T-helper 17 cell (primary cell): ENCODE measurements around the gene PCDHA13. TPM values are rescaled to one million over a fixed set of nuclear protein-coding genes. Genes with fewer than 3 reads are reported as not detected.

ENCODE experiments used
- ATAC-seq: fragments of 150-1000 bp; cut with Tn5 transposase; 2 replicates; pipeline ENCODE4 v1.10.0; 2021; ENCODE audit warnings: mild to moderate bottlenecking, moderate library complexity
- DNase-seq, 3 donors: peaks; one replicate each; pipeline versions ENCODE4 v3.0.0 to v3.0.0-alpha.2; 2020 to 2021
- H3K9me3 ChIP-seq: one replicate; pipeline ENCODE4 v1.7.0; 2013; ENCODE audit warnings: low read length, mild to moderate bottlenecking; ENCODE audit not compliant: control insufficient read depth, poor library complexity, severe bottlenecking
- H3K27ac Mint-ChIP-seq: one replicate; pipeline ENCODE4 v1.8.0; 2022; ENCODE audit warnings: mild to moderate bottlenecking, moderate library complexity, mixed read lengths
- H3K27me3 Mint-ChIP-seq: one replicate; pipeline ENCODE4 v1.8.0; 2022; ENCODE audit warnings: mixed read lengths
- H3K36me3 Mint-ChIP-seq: one replicate; pipeline ENCODE4 v1.8.0; 2022; ENCODE audit warnings: low read depth, mixed read lengths
- H3K4me1 Mint-ChIP-seq: one replicate; pipeline ENCODE4 v1.8.0; 2022; ENCODE audit warnings: mild to moderate bottlenecking, mixed read lengths
- H3K4me3 Mint-ChIP-seq: one replicate; pipeline ENCODE4 v1.8.0; 2022; ENCODE audit warnings: mild to moderate bottlenecking, moderate library complexity, mixed read lengths
- total RNA-seq, 4 donors: library from RNA in 2 of 4; stranded (reverse) in 2 of 4; gene quantifications; one replicate each; pipeline ENCODE4 v1.2.3 and lab custom pipeline; 2022 to 2026

Gene PCDHA13
- total RNA-seq, 2 donors from 2014 or later: not detected

- Mint-ChIP-seq H3K36me3 (no peaks in the 10 kb centered on the region), H3K27me3 (peaks cover 6% of the 10 kb centered on the region), H3K4me1 (no peaks in the 10 kb centered on the region), H3K27ac (no peak overlapping the region), H3K4me3 (no peak overlapping the region)
- DNase-seq (no peak), ATAC-seq (no peak)
- peaks cover 4% of the 10 kb centered on the region for H3K9me3 ChIP-seq
Measured at GRCh38 chr5:140883927-140884697, 2.2 kb downstream of the PCDHA13 start.

- Mint-ChIP-seq H3K4me3 (no peak overlapping the region), H3K27me3 (peaks cover 6% of the 10 kb centered on the region), H3K36me3 (no peaks in the 10 kb centered on the region), H3K4me1 (no peaks in the 10 kb centered on the region), H3K27ac (no peak overlapping the region)
- no peaks in the 10 kb centered on the region for H3K9me3 ChIP-seq
- ATAC-seq (no peak), DNase-seq (no peak)
Measured at GRCh38 chr5:140916325-140916724, 34.4 kb downstream of the PCDHA13 start.

- DNase-seq: no peak
- peaks cover 2% of the 10 kb centered on the region for H3K4me1 Mint-ChIP-seq
- no peaks in the 10 kb centered on the region for H3K9me3 ChIP-seq
- H3K27ac Mint-ChIP-seq: no peak overlapping the region
- ATAC-seq: no peak
- peaks cover 21% of the 10 kb centered on the region for H3K27me3 Mint-ChIP-seq
- H3K36me3 Mint-ChIP-seq: no peaks in the 10 kb centered on the region
- no peak overlapping the region for H3K4me3 Mint-ChIP-seq
Measured at GRCh38 chr5:140923601-140924000, 41.7 kb downstream of the PCDHA13 start.

- Mint-ChIP-seq H3K27me3 (peaks cover 32% of the 10 kb centered on the region), H3K27ac (no peak within 1 kb of the TSS), H3K4me1 (peaks cover 2% of the 10 kb centered on the region), H3K4me3 (peak within 1 kb of the TSS; percentile 81), H3K36me3 (no peaks in the 10 kb centered on the region)
- no peak for DNase-seq
- no peaks in the 10 kb centered on the region for H3K9me3 ChIP-seq
- no peak for ATAC-seq
Measured at GRCh38 chr5:140925806-140926442, 44.0 kb downstream of the PCDHA13 start, which contains the start of gene PCDHAC1. Gene PCDHAC1 (plus strand): TSS chr5:140926299. CDS start chr5:140926893, 594 bp downstream.

GRCh38 chr5:140926443-140927227 lies 44.7 kb downstream of the PCDHA13 start:
- DNase-seq (peak in 2 of 3 donors; percentile 14 to 17), ATAC-seq (peak; percentile 84)
- no peaks in the 10 kb centered on the region for H3K36me3 Mint-ChIP-seq
- H3K9me3 ChIP-seq: no peaks in the 10 kb centered on the region
- H3K27ac Mint-ChIP-seq: no peak overlapping the region
- H3K4me3 Mint-ChIP-seq: peak overlapping the region; percentile 81
- peaks cover 2% of the 10 kb centered on the region for H3K4me1 Mint-ChIP-seq
- peaks cover 32% of the 10 kb centered on the region for H3K27me3 Mint-ChIP-seq

GRCh38 chr5:140927228-140927573 lies 45.3 kb downstream of the PCDHA13 start:
- DNase-seq (no peak), ATAC-seq (no peak)
- Mint-ChIP-seq H3K4me1 (peaks cover 2% of the 10 kb centered on the region), H3K27ac (no peak overlapping the region), H3K36me3 (no peaks in the 10 kb centered on the region), H3K4me3 (peak overlapping the region; percentile 81), H3K27me3 (peaks cover 32% of the 10 kb centered on the region)
- H3K9me3 ChIP-seq: no peaks in the 10 kb centered on the region

Other genes starting within 250 kb of the PCDHA13 start
- 1 to 10 TPM; 1.4 to 9.2 TPM for gene CD14, start 248.9 kb upstream of the PCDHA13 start, total RNA-seq
- gene TMCO6, start 242.7 kb upstream of the PCDHA13 start, total RNA-seq: 10 to 100 TPM; 18.3 to 23.1 TPM
- 10 to 100 TPM; 40.7 to 46.2 TPM for gene NDUFA2, start 234.5 kb upstream of the PCDHA13 start, total RNA-seq
- gene IK, start 234.3 kb upstream of the PCDHA13 start, total RNA-seq: 100 to 1,000 TPM; 168 to 172 TPM
- gene WDR55, start 217.2 kb upstream of the PCDHA13 start, total RNA-seq: 10 to 100 TPM; 34.8 to 36.3 TPM
- gene DND1, start 208.5 kb upstream of the PCDHA13 start, total RNA-seq: 1 to 10 TPM; 1.2 to 1.9 TPM
- 10 to 100 TPM; 44.8 to 49.3 TPM for gene HARS1, start 190.8 kb upstream of the PCDHA13 start, total RNA-seq
- 10 to 100 TPM; 33.5 to 34.9 TPM for gene HARS2, start 190.7 kb upstream of the PCDHA13 start, total RNA-seq
- gene ZMAT2, start 181.7 kb upstream of the PCDHA13 start, total RNA-seq: 10 to 100 TPM; 40.9 to 41.5 TPM
- not detected for gene PCDHA1, start 96.0 kb upstream of the PCDHA13 start, total RNA-seq
- not detected for gene PCDHA2, start 87.3 kb upstream of the PCDHA13 start, total RNA-seq
- not detected for gene PCDHA3, start 81.1 kb upstream of the PCDHA13 start, total RNA-seq
- gene PCDHA4, start 75.1 kb upstream of the PCDHA13 start, total RNA-seq: not detected
- not detected for gene PCDHA5, start 60.5 kb upstream of the PCDHA13 start, total RNA-seq
- not detected for gene PCDHA6, start 54.2 kb upstream of the PCDHA13 start, total RNA-seq
- gene PCDHA7, start 47.9 kb upstream of the PCDHA13 start, total RNA-seq: not detected
- not detected for gene PCDHA8, start 40.9 kb upstream of the PCDHA13 start, total RNA-seq
- gene PCDHA9, start 33.7 kb upstream of the PCDHA13 start, total RNA-seq: not detected
- not detected for gene PCDHA10, start 26.2 kb upstream of the PCDHA13 start, total RNA-seq
- not detected for gene PCDHA11, start 13.2 kb upstream of the PCDHA13 start, total RNA-seq
- gene PCDHA12, start 6.8 kb upstream of the PCDHA13 start, total RNA-seq: not detected
- not detected for gene PCDHAC1, start 44.2 kb downstream of the PCDHA13 start, total RNA-seq
- gene PCDHAC2, start 84.4 kb downstream of the PCDHA13 start, total RNA-seq: not detected
- gene PCDHB1, start 169.2 kb downstream of the PCDHA13 start, total RNA-seq: not detected
- gene PCDHB2, start 212.5 kb downstream of the PCDHA13 start, total RNA-seq: under 1 TPM; 0.13 to 0.25 TPM
- not detected for gene PCDHB3, start 218.3 kb downstream of the PCDHA13 start, total RNA-seq
- gene PCDHB4, start 239.7 kb downstream of the PCDHA13 start, total RNA-seq: not detected